Fibroblast of the aortic adventitia (primary cell): ENCODE data around the gene SLC35F3. TPM values are rescaled to one million over a fixed set of nuclear protein-coding genes. Genes with fewer than 3 reads are reported as not detected.
"Not testable (repeated sequence)": the region's sequence is repeated elsewhere in the genome, so short reads cannot be mapped to it uniquely, and the experiment has no call there.

Experiments used
- DNase-seq: peaks from one replicate; pipeline ENCODE4 v3.0.0-alpha.2; 2010; ENCODE audit warnings: low read depth
- H3K4me3 ChIP-seq: 2 replicates; pipeline ENCODE4 v1.5.1; 2011; ENCODE audit warnings: low read depth, mild to moderate bottlenecking, control low read depth, low read length, moderate library complexity
- CTCF ChIP-seq: IDR thresholded peaks from 2 replicates; pipeline ENCODE4 v1.5.1; 2011; ENCODE audit warnings: mild to moderate bottlenecking, low read length, control low read depth, inconsistent platforms; ENCODE audit not compliant: insufficient read depth
- total RNA-seq: library from RNA; depleted of rRNA; stranded (reverse); fragments of >200 nt; gene quantifications from 2 replicates; pipeline ENCODE4 v1.2.3, GENCODE V29; 2012; ENCODE audit warnings: low replicate concordance

Gene SLC35F3
- total RNA-seq, 1 donor = not detected

- no peak for DNase-seq
- H3K4me3 ChIP-seq = no peak overlapping the region
- no peak for TF ChIP-seq CTCF
Observed at GRCh38 chr1:234241941-234242490, 337.5 kb downstream of the SLC35F3 start.

- no peak overlapping the region for H3K4me3 ChIP-seq
- no peak for DNase-seq
- TF ChIP-seq CTCF = no peak
Observed at GRCh38 chr1:234243521-234244260, 339.2 kb downstream of the SLC35F3 start.

- no peak for DNase-seq
- TF ChIP-seq CTCF = no peak
Observed at GRCh38 chr1:234244482-234244881, 340.0 kb downstream of the SLC35F3 start.

GRCh38 chr1:234246638-234247116 lies 342.2 kb downstream of the SLC35F3 start:
- TF ChIP-seq CTCF = no peak
- DNase-seq = no peak

More at GRCh38 chr1:234244482-234244881, 340.0 kb downstream of the SLC35F3 start:
- H3K4me3 ChIP-seq = no peak overlapping the region

GRCh38 chr1:234247746-234248145 lies 343.3 kb downstream of the SLC35F3 start:
- DNase-seq = not testable (repeated sequence)

More at GRCh38 chr1:234246638-234247116, 342.2 kb downstream of the SLC35F3 start:
- no peak overlapping the region for H3K4me3 ChIP-seq

GRCh38 chr1:234250747-234251146 lies 346.3 kb downstream of the SLC35F3 start:
- H3K4me3 ChIP-seq = no peak overlapping the region
- TF ChIP-seq CTCF = no peak
- no peak for DNase-seq

More at GRCh38 chr1:234247746-234248145, 343.3 kb downstream of the SLC35F3 start:
- H3K4me3 ChIP-seq = not testable (repeated sequence)

GRCh38 chr1:234253732-234254131 lies 349.3 kb downstream of the SLC35F3 start:
- no peak for DNase-seq
- TF ChIP-seq CTCF = no peak
- no peak overlapping the region for H3K4me3 ChIP-seq
